ENCODE measurements around the gene OR4D9. TPM values are rescaled to one million over a fixed set of nuclear protein-coding genes. Genes with fewer than 3 reads are reported as not detected.
"Not testable (repeated sequence)": the region's sequence is repeated elsewhere in the genome, so short reads cannot be mapped to it uniquely, and the experiment has no call there.

Gene OR4D9
- total RNA-seq, 1 donor from 2014 or later, result not detected

GRCh38 chr11:59547605-59548308, 36.4 kb downstream of the OR4D9 start:
- ATAC-seq (ENCODE audit: poor library complexity); DNase-seq; intact Hi-C loops (cut with DNase I): not testable (repeated sequence)

GRCh38 chr11:59548309-59548656, 36.9 kb downstream of the OR4D9 start:
- intact Hi-C loops (cut with DNase I), result no loop called here
- no peak for ATAC-seq (ENCODE audit: poor library complexity)
- DNase-seq, result no peak

GRCh38 chr11:59550368-59550841, 39.1 kb downstream of the OR4D9 start:
- peak; percentile 77 for DNase-seq
- intact Hi-C loops (cut with DNase I), result loop anchor here (10.0 kb wide), 1 partner anchor 64 kb away; the partner anchor contains the start of gene OSBP

GRCh38 chr11:59550842-59551658, 39.7 kb downstream of the OR4D9 start:
- intact Hi-C loops (cut with DNase I), result loop anchor here (10.0 kb wide), 1 partner anchor 64 kb away; the partner anchor contains the start of gene OSBP
- DNase-seq (peak; percentile 80), ATAC-seq (ENCODE audit: poor library complexity) (peak; percentile 85)

More at GRCh38 chr11:59550368-59550841, 39.1 kb downstream of the OR4D9 start:
- ATAC-seq (ENCODE audit: poor library complexity), result peak; percentile 86

GRCh38 chr11:59551659-59552521, 40.6 kb downstream of the OR4D9 start:
- intact Hi-C loops (cut with DNase I), result loop anchor here (10.0 kb wide), 1 partner anchor 63 kb away; the partner anchor contains the start of gene OSBP

GRCh38 chr11:59552844-59553243, 41.5 kb downstream of the OR4D9 start:
- DNase-seq (no peak), ATAC-seq (ENCODE audit: poor library complexity) (no peak)
- intact Hi-C loops (cut with DNase I), result loop anchor here (10.0 kb wide), 1 partner anchor 62 kb away; the partner anchor contains the start of gene OSBP

More at GRCh38 chr11:59551659-59552521, 40.6 kb downstream of the OR4D9 start:
- ATAC-seq (ENCODE audit: poor library complexity) (peak; percentile 42), DNase-seq (no peak)

GRCh38 chr11:59553323-59553722, 42.0 kb downstream of the OR4D9 start:
- DNase-seq, result no peak
- intact Hi-C loops (cut with DNase I), result loop anchor here (10.0 kb wide), 1 partner anchor 61 kb away; the partner anchor contains the start of gene OSBP
- ATAC-seq (ENCODE audit: poor library complexity), result no peak

- DNase-seq, result no peak
- intact Hi-C loops (cut with DNase I), result loop anchor here (10.0 kb wide), 1 partner anchor 59 kb away; the partner anchor contains the start of gene OSBP
- no peak for ATAC-seq (ENCODE audit: poor library complexity)
These were observed 44.3 kb downstream of the OR4D9 start for GRCh38 chr11:59555601-59556114.

GRCh38 chr11:59556115-59556916, 45.0 kb downstream of the OR4D9 start:
- intact Hi-C loops (cut with DNase I), result loop anchor here (10.0 kb wide), 1 partner anchor 58 kb away; the partner anchor contains the start of gene OSBP
- DNase-seq (peak; percentile 52), ATAC-seq (ENCODE audit: poor library complexity) (peak; percentile 35)

- no peak for ATAC-seq (ENCODE audit: poor library complexity)
- DNase-seq, result no peak
- intact Hi-C loops (cut with DNase I), result loop anchor here (10.0 kb wide), 1 partner anchor 58 kb away; the partner anchor contains the start of gene OSBP
These were observed 45.6 kb downstream of the OR4D9 start for GRCh38 chr11:59556917-59557348.

- ATAC-seq (ENCODE audit: poor library complexity) (no peak), DNase-seq (no peak)
- intact Hi-C loops (cut with DNase I), result loop anchor here (10.0 kb wide), 1 partner anchor 57 kb away; the partner anchor contains the start of gene OSBP
These were observed 46.9 kb downstream of the OR4D9 start for GRCh38 chr11:59558270-59558643.

GRCh38 chr11:59559886-59560285, 48.5 kb downstream of the OR4D9 start:
- peak; percentile 20 for ATAC-seq (ENCODE audit: poor library complexity)
- DNase-seq, result no peak
- intact Hi-C loops (cut with DNase I), result loop anchor here (10.0 kb wide), 1 partner anchor 55 kb away; the partner anchor contains the start of gene OSBP

GRCh38 chr11:59560290-59560701, 49.0 kb downstream of the OR4D9 start:
- DNase-seq (no peak), ATAC-seq (ENCODE audit: poor library complexity) (peak; percentile 81)
- intact Hi-C loops (cut with DNase I), result no loop called here

GRCh38 chr11:59560702-59561473, 49.5 kb downstream of the OR4D9 start:
- peak; percentile 91 for DNase-seq
- intact Hi-C loops (cut with DNase I), result no loop called here
- peak; percentile 93 for ATAC-seq (ENCODE audit: poor library complexity)

- intact Hi-C loops (cut with DNase I), result no loop called here
- DNase-seq, result no peak
- no peak for ATAC-seq (ENCODE audit: poor library complexity)
These were observed 51.0 kb downstream of the OR4D9 start for GRCh38 chr11:59562292-59562691.

Data from Right ventricle myocardium superior (tissue), 1 donor.